Measurements from ENCODE around the gene THOP1. TPM values are rescaled to one million over a fixed set of nuclear protein-coding genes. Genes with fewer than 3 reads are reported as not detected.

The THOP1 gene
- total RNA-seq, 1 experiment from 2014 or later, result 221 TPM

DNA sequence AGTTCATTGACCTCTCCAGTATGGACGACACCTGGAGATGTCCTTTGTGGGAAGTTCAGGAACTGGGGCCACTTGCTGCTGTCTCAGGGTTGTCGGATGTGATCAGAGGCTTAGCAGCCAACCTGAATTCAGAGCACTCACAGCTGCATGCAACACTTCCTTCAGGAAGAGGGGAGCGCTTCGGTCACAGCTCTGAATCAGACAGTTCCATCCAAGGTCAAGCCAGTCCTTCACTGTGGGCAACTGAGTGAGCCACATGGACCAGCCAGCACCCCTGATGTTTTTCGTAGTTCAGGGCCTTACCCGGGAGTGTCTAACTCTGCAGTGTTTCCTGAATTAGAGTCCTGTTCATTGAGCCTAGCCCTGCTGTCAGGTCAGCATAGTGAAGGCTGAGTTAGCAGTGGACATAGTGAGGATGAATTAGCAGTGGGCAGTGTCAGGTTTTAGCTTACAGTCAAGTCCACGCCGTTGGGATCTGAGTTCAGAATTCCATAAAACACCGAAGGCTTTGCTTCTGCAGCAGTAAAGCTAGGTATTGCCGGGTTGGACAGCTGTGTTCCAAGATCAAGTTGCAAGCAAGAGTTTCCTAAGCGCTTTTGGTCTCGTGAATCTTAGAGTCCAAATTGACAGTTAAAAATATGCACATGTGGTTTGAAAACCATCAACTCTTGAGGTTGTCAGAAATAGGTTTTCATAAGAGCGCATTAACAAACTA, 61.0 kb downstream of the THOP1 start:
- Histone ChIP-seq H3K36me3 (ENCODE audit: low read depth, low read length) (peaks cover 16% of the 10 kb centered on the region), H3K4me1 (ENCODE audit: insufficient read depth, low read length) (no peaks in the 10 kb centered on the region; the same call in 1 of the 2 replicates), H3K9me3 (ENCODE audit: low read length) (peaks cover 6% of the 10 kb centered on the region), H2AFZ (ENCODE audit: low read length) (no peak overlapping the region), H3K9ac (ENCODE audit: low read length) (no peak overlapping the region), H3F3A (ENCODE audit: low read length, unreplicated experiment) (no peaks in the 10 kb centered on the region), H3K9me2 (replicated peaks; ENCODE audit: low read length) (no peaks in the 10 kb centered on the region), H4K20me1 (ENCODE audit: low read length) (no peaks in the 10 kb centered on the region), H3K4me2 (ENCODE audit: low read length) (no peak overlapping the region), H3K4me3 (ENCODE audit: low read length) (no peak overlapping the region), H3K79me2 (ENCODE audit: low read length) (peaks cover 8% of the 10 kb centered on the region; the same call in 1 of the 2 replicates), H3K27me3 (ENCODE audit: low read length) (no peaks in the 10 kb centered on the region), H3K27ac (ENCODE audit: low read length) (no peak overlapping the region)
- intact Hi-C loops (cut with micrococcal nuclease), result no loop called here
- CTCF ChIA-PET, result no interaction called here
- ATAC-seq (no peak), DNase-seq (no peak)
- POLR2A ChIA-PET (ENCODE audit: unreplicated experiment), result no interaction called here
- no TSS peak for BruUV-seq (replicated peaks)
- TF ChIP-seq EZH2phosphoT487 (IDR thresholded peaks at IDR 0.05; ENCODE audit: borderline replicate concordance, low read length) (no peak), EZH2 (IDR thresholded peaks at IDR 0.05; ENCODE audit: low read length, unreplicated experiment) (no peak)
- TF ChIP-seq, protein P1, sequence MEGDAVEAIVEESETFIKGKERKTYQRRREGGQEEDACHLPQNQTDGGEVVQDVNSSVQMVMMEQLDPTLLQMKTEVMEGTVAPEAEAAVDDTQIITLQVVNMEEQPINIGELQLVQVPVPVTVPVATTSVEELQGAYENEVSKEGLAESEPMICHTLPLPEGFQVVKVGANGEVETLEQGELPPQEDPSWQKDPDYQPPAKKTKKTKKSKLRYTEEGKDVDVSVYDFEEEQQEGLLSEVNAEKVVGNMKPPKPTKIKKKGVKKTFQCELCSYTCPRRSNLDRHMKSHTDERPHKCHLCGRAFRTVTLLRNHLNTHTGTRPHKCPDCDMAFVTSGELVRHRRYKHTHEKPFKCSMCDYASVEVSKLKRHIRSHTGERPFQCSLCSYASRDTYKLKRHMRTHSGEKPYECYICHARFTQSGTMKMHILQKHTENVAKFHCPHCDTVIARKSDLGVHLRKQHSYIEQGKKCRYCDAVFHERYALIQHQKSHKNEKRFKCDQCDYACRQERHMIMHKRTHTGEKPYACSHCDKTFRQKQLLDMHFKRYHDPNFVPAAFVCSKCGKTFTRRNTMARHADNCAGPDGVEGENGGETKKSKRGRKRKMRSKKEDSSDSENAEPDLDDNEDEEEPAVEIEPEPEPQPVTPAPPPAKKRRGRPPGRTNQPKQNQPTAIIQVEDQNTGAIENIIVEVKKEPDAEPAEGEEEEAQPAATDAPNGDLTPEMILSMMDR (conservative IDR thresholded peaks at IDR 0.05; ENCODE audit: low read depth, low read length), result no peak

DNA sequence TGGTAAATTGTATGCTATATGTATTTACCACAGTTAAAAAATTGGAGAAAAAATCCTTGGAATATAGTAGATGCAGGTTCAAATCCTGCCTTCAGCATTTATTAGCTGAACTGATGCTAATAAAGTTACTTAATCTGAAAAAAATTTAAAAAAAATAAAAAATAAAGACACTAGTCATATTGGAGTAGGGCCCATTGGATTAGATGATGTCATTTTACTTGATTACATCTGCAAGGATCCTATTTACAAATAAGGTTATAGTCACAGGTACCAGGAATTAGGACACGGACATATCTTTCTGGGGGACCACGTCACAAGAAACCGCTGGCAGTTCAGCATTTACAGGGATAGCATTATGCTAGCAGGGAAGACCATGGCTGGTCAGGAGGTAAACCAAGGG, 62.2 kb downstream of the THOP1 start:
- H4K20me1 ChIP-seq (ENCODE audit: low read length), result no peaks in the 10 kb centered on the region
- H3K4me1 ChIP-seq (ENCODE audit: insufficient read depth, low read length), result no peaks in the 10 kb centered on the region
- H3K27me3 ChIP-seq (ENCODE audit: low read length), result no peaks in the 10 kb centered on the region
- no peak overlapping the region for H2AFZ ChIP-seq (ENCODE audit: low read length)
- ChIA-PET POLR2A (ENCODE audit: unreplicated experiment) (no interaction called here), CTCF (no interaction called here)
- H3K79me2 ChIP-seq (ENCODE audit: low read length), result peaks cover 1% of the 10 kb centered on the region; the same call in 1 of the 2 replicates
- no peak overlapping the region for H3K4me2 ChIP-seq (ENCODE audit: low read length)
- no TSS peak for BruUV-seq (replicated peaks)
- no peak overlapping the region for H3K27ac ChIP-seq (ENCODE audit: low read length)
- H3K9me2 ChIP-seq (replicated peaks; ENCODE audit: low read length), result no peaks in the 10 kb centered on the region
- H3K9me3 ChIP-seq (ENCODE audit: low read length), result peaks cover 14% of the 10 kb centered on the region
- H3K9ac ChIP-seq (ENCODE audit: low read length), result no peak overlapping the region
- H3K4me3 ChIP-seq (ENCODE audit: low read length), result no peak overlapping the region
- peaks cover 27% of the 10 kb centered on the region for H3K36me3 ChIP-seq (ENCODE audit: low read depth, low read length)
- ATAC-seq (no peak), DNase-seq (no peak)
- intact Hi-C loops (cut with micrococcal nuclease), result no loop called here
- TF ChIP-seq, protein P1 (conservative IDR thresholded peaks at IDR 0.05; ENCODE audit: low read depth, low read length), result no peak
- TF ChIP-seq EZH2 (IDR thresholded peaks at IDR 0.05; ENCODE audit: low read length, unreplicated experiment) (no peak), EZH2phosphoT487 (IDR thresholded peaks at IDR 0.05; ENCODE audit: borderline replicate concordance, low read length) (no peak)
- H3F3A ChIP-seq (ENCODE audit: low read length, unreplicated experiment), result no peaks in the 10 kb centered on the region

DNA sequence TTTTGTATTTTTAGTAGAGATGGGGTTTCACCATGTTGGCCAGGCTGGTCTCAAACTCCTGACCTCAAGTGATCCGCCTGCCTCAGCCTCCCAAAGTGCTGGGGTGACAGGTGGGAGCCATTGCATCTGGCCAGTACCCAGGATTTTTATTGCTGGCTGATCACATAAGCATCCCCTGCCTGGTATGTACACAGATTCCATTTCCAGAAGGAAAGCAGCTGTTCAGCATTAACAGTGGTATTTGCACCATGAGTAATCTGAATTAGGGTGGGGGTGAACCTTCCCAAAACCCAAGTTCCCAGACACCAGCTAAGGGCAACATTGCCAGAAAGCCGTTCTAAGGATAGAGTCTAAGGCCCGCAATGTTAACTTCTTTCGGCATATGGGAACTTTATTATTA, 63.3 kb downstream of the THOP1 start:
- no peak for ATAC-seq
- Histone ChIP-seq H3K9ac (ENCODE audit: low read length) (no peak overlapping the region), H2AFZ (ENCODE audit: low read length) (no peak overlapping the region), H3K4me1 (ENCODE audit: insufficient read depth, low read length) (no peaks in the 10 kb centered on the region), H3K4me2 (ENCODE audit: low read length) (no peak overlapping the region), H4K20me1 (ENCODE audit: low read length) (no peaks in the 10 kb centered on the region), H3K9me2 (replicated peaks; ENCODE audit: low read length) (no peaks in the 10 kb centered on the region), H3K27me3 (ENCODE audit: low read length) (no peaks in the 10 kb centered on the region), H3K4me3 (ENCODE audit: low read length) (no peak overlapping the region), H3F3A (ENCODE audit: low read length, unreplicated experiment) (no peaks in the 10 kb centered on the region), H3K36me3 (ENCODE audit: low read depth, low read length) (peaks cover 39% of the 10 kb centered on the region), H3K27ac (ENCODE audit: low read length) (no peak overlapping the region), H3K9me3 (ENCODE audit: low read length) (peaks cover 25% of the 10 kb centered on the region), H3K79me2 (ENCODE audit: low read length) (no peaks in the 10 kb centered on the region)
- CTCF ChIA-PET, result no interaction called here
- no TSS peak for BruUV-seq (replicated peaks)
- intact Hi-C loops (cut with micrococcal nuclease), result no loop called here
- DNase-seq, result no peak
- POLR2A ChIA-PET (ENCODE audit: unreplicated experiment), result no interaction called here
- TF ChIP-seq, protein P1 (conservative IDR thresholded peaks at IDR 0.05; ENCODE audit: low read depth, low read length), result no peak
- TF ChIP-seq EZH2phosphoT487 (IDR thresholded peaks at IDR 0.05; ENCODE audit: borderline replicate concordance, low read length) (no peak), EZH2 (IDR thresholded peaks at IDR 0.05; ENCODE audit: low read length, unreplicated experiment) (no peak)
